HCT116 (cell line): ENCODE results near the gene ACOXL. TPM values are rescaled to one million over a fixed set of nuclear protein-coding genes. Genes with fewer than 3 reads are reported as not detected.
"Not testable (repeated sequence)": the region's sequence is repeated elsewhere in the genome, so short reads cannot be mapped to it uniquely, and the experiment has no call there.

Source experiments
- ATAC-seq: fragments of 200-7000 bp; cut with Tn5 transposase; 2 replicates; pipeline ENCODE4 v1.9.1; 2020; ENCODE audit warnings: mild to moderate bottlenecking, moderate library complexity
- BruUV-seq: library from RNA; stranded (reverse); fragments of 400-500 nt; replicated peaks from 2 replicates; lab custom pipeline; 2021; lab: Mats Ljungman, UMichigan
- CTCF ChIA-PET: fragments of 300-600 bp; sonication (Branson Sonifier 250); formaldehyde crosslinking; loops from one replicate; lab custom pipeline; 2021; ENCODE audit warnings: antibody characterized with exemption; lab: Charles Lee
- POLR2A ChIA-PET: fragments of 300-600, 350-600 bp; sonication (Branson Sonifier 250); formaldehyde crosslinking; loops from one replicate; lab custom pipeline; 2021; ENCODE audit warnings: antibody characterized with exemption; lab: Charles Lee
- RAD21 ChIA-PET, 2 experiments: fragments of 300-600 bp; sonication (Branson Sonifier 250); formaldehyde crosslinking; loops; one replicate each; lab custom pipeline; 2023; ENCODE audit warnings: low total read pairs in 2 of 2; ENCODE audit not compliant: uncharacterized antibody in 2 of 2, unreplicated experiment in 2 of 2, low non-redundant PET in 1 of 2; lab: Charles Lee
- DNase-seq: peaks from one replicate; pipeline ENCODE4 v3.0.0-alpha.2; 2010; ENCODE audit warnings: low read depth, low spot score
- H2AFZ ChIP-seq: fragments of 200-600 bp; shearing (Covaris generic), sonication (generic); 2 replicates; pipeline ENCODE4 v1.6.1; 2017; ENCODE audit warnings: low read depth, mixed run types, mixed read lengths, antibody characterized with exemption, low read length; ENCODE audit not compliant: poor library complexity, severe bottlenecking
- H3K27ac ChIP-seq: 2 replicates; pipeline ENCODE4 v1.5.1; 2012; ENCODE audit warnings: low read depth, low read length
- H3K27me3 ChIP-seq: fragments of 200-600 bp; sonication (generic); 2 replicates; pipeline ENCODE4 v1.6.1; 2016; ENCODE audit warnings: mixed run types, low read length, mixed read lengths; ENCODE audit not compliant: insufficient read depth
- H3K36me3 ChIP-seq, 2 experiments: fragments of 200-500 bp in 1 of 2; fragments of 200-600 bp in 1 of 2; sonication (Bioruptor generic) in 1 of 2; sonication (generic) in 1 of 2; 2 replicates each; pipeline versions ENCODE4 v1.5.1 to v1.6.1; 2014 to 2016; ENCODE audit warnings: low read length in 2 of 2, inconsistent platforms in 1 of 2, mixed read lengths in 1 of 2, mixed run types in 1 of 2; ENCODE audit not compliant: insufficient read depth in 2 of 2, control insufficient read depth in 1 of 2
- H3K4me1 ChIP-seq, 2 experiments: fragments of 200-600 bp in 1 of 2; sonication (generic) in 1 of 2; 2 replicates each; pipeline versions ENCODE4 v1.5.1 to v1.6.1; 2012 to 2017; ENCODE audit warnings: low read length in 2 of 2, inconsistent platforms in 1 of 2, mild to moderate bottlenecking in 1 of 2, mixed read lengths in 1 of 2, mixed run types in 1 of 2, moderate library complexity in 1 of 2; ENCODE audit not compliant: insufficient read depth in 2 of 2, control insufficient read depth in 1 of 2
- H3K4me2 ChIP-seq: fragments of 200-600 bp; sonication (generic); 2 replicates; pipeline ENCODE4 v1.6.1; 2017; ENCODE audit warnings: mixed run types, low read length, mixed read lengths
- H3K4me3 ChIP-seq, 2 experiments: fragments of 200-600 bp in 1 of 2; sonication (generic) in 1 of 2; replicated peaks in 1 of 2; 2 replicates each; pipeline ENCODE4 v1.5.1; 2011 to 2016; ENCODE audit warnings: low read length in 2 of 2, control low read depth in 1 of 2, low read depth in 1 of 2, mild to moderate bottlenecking in 1 of 2, mixed read lengths in 1 of 2, mixed run types in 1 of 2
- H3K79me2 ChIP-seq: fragments of 200-600 bp; sonication (generic); 2 replicates; pipeline ENCODE4 v1.6.1; 2017; ENCODE audit warnings: mild to moderate bottlenecking, mixed run types, low read length, moderate library complexity, mixed read lengths; ENCODE audit not compliant: insufficient read depth
- H3K9ac ChIP-seq: fragments of 200-600 bp; sonication (generic); 2 replicates; pipeline ENCODE4 v1.6.1; 2016; ENCODE audit warnings: low read length, mixed read lengths
- H3K9me2 ChIP-seq: fragments of 200-600 bp; sonication (generic), shearing (Covaris generic); 2 replicates; pipeline ENCODE4 v1.6.1; 2017; ENCODE audit warnings: mixed run types, mild to moderate bottlenecking, moderate library complexity; ENCODE audit not compliant: insufficient read depth
- H3K9me3 ChIP-seq, 2 experiments: fragments of 200-500 bp in 1 of 2; fragments of 200-600 bp in 1 of 2; sonication (Bioruptor generic) in 1 of 2; sonication (generic) in 1 of 2; 2 replicates each; pipeline ENCODE4 v1.6.1; 2014 to 2017; ENCODE audit warnings: low read length in 2 of 2, mixed read lengths in 2 of 2, inconsistent platforms in 1 of 2, low read depth in 1 of 2, mild to moderate bottlenecking in 1 of 2, mixed run types in 1 of 2, moderate library complexity in 1 of 2; ENCODE audit not compliant: control insufficient read depth in 1 of 2, insufficient read depth in 1 of 2
- H4K20me1 ChIP-seq: fragments of 200-600 bp; sonication (generic), shearing (Covaris generic); 2 replicates; pipeline ENCODE4 v1.6.1; 2017; ENCODE audit warnings: mixed run types, mild to moderate bottlenecking, moderate library complexity; ENCODE audit not compliant: insufficient read depth
- CEBPB ChIP-seq: IDR thresholded peaks from 2 replicates; pipeline ENCODE4 v1.6.1; 2012; ENCODE audit warnings: low read depth
- EGR1 ChIP-seq: IDR thresholded peaks from 2 replicates; pipeline ENCODE4 v1.6.1; 2012; ENCODE audit warnings: low read depth
- ELF1 ChIP-seq: IDR thresholded peaks from 2 replicates; pipeline ENCODE4 v1.6.1; 2012; ENCODE audit warnings: low read depth, borderline replicate concordance
- FOSL1 ChIP-seq: IDR thresholded peaks from 2 replicates; pipeline ENCODE4 v1.6.1; 2012; ENCODE audit warnings: low read depth
- POLR2A ChIP-seq: IDR thresholded peaks from 2 replicates; pipeline ENCODE4 v1.7.0; 2011; ENCODE audit warnings: borderline replicate concordance; ENCODE audit not compliant: insufficient read depth, insufficient read length; ENCODE audit errors: extremely low read depth
- POLR2AphosphoS5 ChIP-seq: IDR thresholded peaks from 2 replicates; pipeline ENCODE4 v1.6.1; 2011; ENCODE audit warnings: mild to moderate bottlenecking, low read depth, low read length, moderate library complexity
- RAD21 ChIP-seq: IDR thresholded peaks from 2 replicates; pipeline ENCODE4 v1.6.1; 2012; ENCODE audit warnings: low read depth, mild to moderate bottlenecking
- TCF7L2 ChIP-seq: IDR thresholded peaks from 2 replicates; pipeline ENCODE4 v1.7.0; 2011; ENCODE audit warnings: borderline replicate concordance, inconsistent platforms; ENCODE audit not compliant: insufficient read depth, insufficient read length; ENCODE audit errors: extremely low read depth
- ZFX ChIP-seq: fragments of 450-650 bp; IDR thresholded peaks from 2 replicates; pipeline ENCODE4 v1.6.1; 2017
- intact Hi-C: fragments of 100-400 bp; cut with micrococcal nuclease; formaldehyde crosslinking; loops from 2 replicates; pipeline ENCODE4 v1.10.0; 2022
- total RNA-seq: library from RNA; stranded (reverse); gene quantifications from one replicate; pipeline ENCODE4 v1.2.1, GENCODE V29; 2021; ENCODE audit not compliant: unreplicated experiment
- TF ChIP-seq, protein P1 (sequence below): IDR thresholded peaks from 2 replicates; pipeline ENCODE4 v1.6.1; 2012
- TF ChIP-seq, protein P2 (sequence below): IDR thresholded peaks from 2 replicates; pipeline ENCODE4 v1.6.1; 2011; ENCODE audit warnings: mild to moderate bottlenecking, low read length, moderate library complexity; ENCODE audit not compliant: insufficient replicate concordance; ENCODE audit errors: extremely low read depth

Gene ACOXL
- total RNA-seq, 1 experiment from 2014 or later, result 5.5 TPM

DNA sequence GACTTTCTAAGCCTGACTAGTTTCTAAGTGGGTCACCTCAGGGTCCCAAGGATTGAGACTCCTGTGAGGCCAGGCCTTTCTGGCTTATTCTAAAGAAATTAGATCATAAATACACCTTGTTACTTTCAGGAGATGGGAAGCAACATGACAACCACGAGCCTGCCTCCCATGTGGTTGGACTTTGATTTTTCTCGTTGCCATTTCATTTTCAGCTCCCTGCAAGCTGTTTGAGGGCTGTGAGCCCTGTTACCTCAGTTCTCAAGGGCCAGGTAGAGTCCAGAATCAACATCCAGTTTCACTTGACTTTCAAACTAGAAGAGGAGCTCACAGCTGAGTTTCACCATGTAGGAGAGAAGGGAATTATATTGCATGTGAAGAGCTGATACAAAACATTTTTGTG, 228.6 kb downstream of the ACOXL start:
- H3K79me2 ChIP-seq, result no peaks in the 10 kb centered on the region
- ChIA-PET POLR2A (no interaction called here), RAD21 (no interaction called here), CTCF (no interaction called here)
- no peaks in the 10 kb centered on the region for H4K20me1 ChIP-seq
- H3K9ac ChIP-seq, result no peak overlapping the region
- DNase-seq, result no peak
- H3K4me2 ChIP-seq, result no peak overlapping the region
- no peak overlapping the region for H3K27ac ChIP-seq
- H3K9me3 ChIP-seq, result no peaks in the 10 kb centered on the region
- no peaks in the 10 kb centered on the region for H3K27me3 ChIP-seq
- no TSS peak for BruUV-seq
- intact Hi-C loops, result no loop called here
- no peak for ATAC-seq
- TF ChIP-seq CEBPB (no peak), POLR2AphosphoS5 (no peak), RAD21 (no peak), ELF1 (no peak), FOSL1 (no peak), EGR1 (no peak), POLR2A (no peak), TCF7L2 (no peak), ZFX (no peak)
- TF ChIP-seq, protein P1, sequence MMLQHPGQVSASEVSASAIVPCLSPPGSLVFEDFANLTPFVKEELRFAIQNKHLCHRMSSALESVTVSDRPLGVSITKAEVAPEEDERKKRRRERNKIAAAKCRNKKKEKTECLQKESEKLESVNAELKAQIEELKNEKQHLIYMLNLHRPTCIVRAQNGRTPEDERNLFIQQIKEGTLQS, result no peak
- TF ChIP-seq, protein P2, sequence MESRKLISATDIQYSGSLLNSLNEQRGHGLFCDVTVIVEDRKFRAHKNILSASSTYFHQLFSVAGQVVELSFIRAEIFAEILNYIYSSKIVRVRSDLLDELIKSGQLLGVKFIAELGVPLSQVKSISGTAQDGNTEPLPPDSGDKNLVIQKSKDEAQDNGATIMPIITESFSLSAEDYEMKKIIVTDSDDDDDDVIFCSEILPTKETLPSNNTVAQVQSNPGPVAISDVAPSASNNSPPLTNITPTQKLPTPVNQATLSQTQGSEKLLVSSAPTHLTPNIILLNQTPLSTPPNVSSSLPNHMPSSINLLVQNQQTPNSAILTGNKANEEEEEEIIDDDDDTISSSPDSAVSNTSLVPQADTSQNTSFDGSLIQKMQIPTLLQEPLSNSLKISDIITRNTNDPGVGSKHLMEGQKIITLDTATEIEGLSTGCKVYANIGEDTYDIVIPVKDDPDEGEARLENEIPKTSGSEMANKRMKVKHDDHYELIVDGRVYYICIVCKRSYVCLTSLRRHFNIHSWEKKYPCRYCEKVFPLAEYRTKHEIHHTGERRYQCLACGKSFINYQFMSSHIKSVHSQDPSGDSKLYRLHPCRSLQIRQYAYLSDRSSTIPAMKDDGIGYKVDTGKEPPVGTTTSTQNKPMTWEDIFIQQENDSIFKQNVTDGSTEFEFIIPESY, result no peak
- H3K36me3 ChIP-seq, result no peaks in the 10 kb centered on the region
- no peaks in the 10 kb centered on the region for H3K4me1 ChIP-seq
- H3K4me3 ChIP-seq, result no peak overlapping the region
- H3K9me2 ChIP-seq, result no peaks in the 10 kb centered on the region
- no peak overlapping the region for H2AFZ ChIP-seq

DNA sequence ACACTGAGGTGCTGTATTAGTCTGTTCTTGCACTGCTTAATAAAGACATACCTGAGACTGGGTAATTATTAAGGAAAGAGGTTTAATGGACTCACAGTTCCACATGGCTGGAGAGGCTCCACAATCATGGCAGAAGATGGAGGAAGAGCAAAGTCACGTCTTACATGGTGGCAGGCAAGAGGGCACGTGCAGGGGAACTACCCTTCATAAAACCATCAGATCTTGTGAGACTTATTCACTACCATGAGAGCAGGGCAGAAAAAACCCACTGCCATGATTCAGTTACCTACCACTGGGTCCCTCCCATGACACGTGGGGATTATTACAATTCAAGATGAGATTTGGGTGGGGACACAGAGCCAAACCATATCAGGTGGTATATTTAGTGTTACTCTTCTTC, 229.3 kb downstream of the ACOXL start:
- H3K79me2 ChIP-seq, H3K27me3 ChIP-seq, H3K27ac ChIP-seq, BruUV-seq, H3K4me2 ChIP-seq, H3K4me1 ChIP-seq, H3K9ac ChIP-seq, H3K36me3 ChIP-seq, DNase-seq, ATAC-seq, H3K9me3 ChIP-seq, H3K9me2 ChIP-seq, intact Hi-C loops, POLR2A ChIA-PET, RAD21 ChIA-PET, H2AFZ ChIP-seq, H4K20me1 ChIP-seq, H3K4me3 ChIP-seq, CTCF ChIA-PET: not testable (repeated sequence)
